Forelimb muscle (tissue), 1 donor: ENCODE results near the gene NEDD4. TPM values are rescaled to one million over a fixed set of nuclear protein-coding genes. Genes with fewer than 3 reads are reported as not detected.
"Not testable (repeated sequence)": the region's sequence is repeated elsewhere in the genome, so short reads cannot be mapped to it uniquely, and the experiment has no call there.

Experiments
- DNase-seq: peaks from one replicate; pipeline ENCODE4 v3.0.0-alpha.2; 2013; ENCODE audit warnings: low read depth
- polyA plus RNA-seq: library from polyadenylated mRNA; unstranded; fragments of 120-200 nt; gene quantifications from one replicate; pipeline ENCODE4 v1.2.1, GENCODE V29; 2013; ENCODE audit not compliant: insufficient read length

Gene NEDD4
- polyA plus RNA-seq, 1 donor = 9.1 TPM

GRCh38 chr15:55954862-55955605 is 38.4 kb downstream of the NEDD4 start:
- DNase-seq = no peak

- DNase-seq = not testable (repeated sequence)
Measured at GRCh38 chr15:55952501-55953274, 40.7 kb downstream of the NEDD4 start.

- DNase-seq = not testable (repeated sequence)
Measured at GRCh38 chr15:55944606-55945005, 48.8 kb downstream of the NEDD4 start.

GRCh38 chr15:55942332-55942731 is 51.1 kb downstream of the NEDD4 start:
- no peak for DNase-seq

- no peak for DNase-seq
Measured at GRCh38 chr15:55937040-55937439, 56.4 kb downstream of the NEDD4 start.

- DNase-seq = no peak
Measured at GRCh38 chr15:55928955-55929354, 64.5 kb downstream of the NEDD4 start.

- DNase-seq = no peak
Measured at GRCh38 chr15:55921744-55922143, 71.7 kb downstream of the NEDD4 start.

GRCh38 chr15:55917881-55918296 is 75.5 kb downstream of the NEDD4 start:
- no peak for DNase-seq

- DNase-seq = no peak
Measured at GRCh38 chr15:55916666-55917409, 76.6 kb downstream of the NEDD4 start.

- DNase-seq = no peak
Measured at GRCh38 chr15:55915876-55916567, 77.4 kb downstream of the NEDD4 start.

- no peak for DNase-seq
Measured at GRCh38 chr15:55915221-55915620, 78.2 kb downstream of the NEDD4 start.

GRCh38 chr15:55914446-55914845 is 79.0 kb downstream of the NEDD4 start:
- no peak for DNase-seq

- no peak for DNase-seq
Measured at GRCh38 chr15:55912982-55913381, 80.4 kb downstream of the NEDD4 start.

GRCh38 chr15:55909036-55909811 is 84.2 kb downstream of the NEDD4 start:
- DNase-seq = no peak

- DNase-seq = no peak
Measured at GRCh38 chr15:55907797-55908196, 85.6 kb downstream of the NEDD4 start.

GRCh38 chr15:55902981-55903380 is 90.4 kb downstream of the NEDD4 start:
- DNase-seq = no peak

- no peak for DNase-seq
Measured at GRCh38 chr15:55900019-55900418, 93.4 kb downstream of the NEDD4 start.

GRCh38 chr15:55899537-55899936 is 93.9 kb downstream of the NEDD4 start:
- DNase-seq = no peak

GRCh38 chr15:55897560-55898336 is 95.7 kb downstream of the NEDD4 start:
- DNase-seq = no peak

- no peak for DNase-seq
Measured at GRCh38 chr15:55894399-55894965, 98.9 kb downstream of the NEDD4 start.
